ENCODE data around the gene ISM2. TPM values are rescaled to one million over a fixed set of nuclear protein-coding genes. Genes with fewer than 3 reads are reported as not detected.

The ISM2 gene
- polyA plus RNA-seq, 1 of the 3 experiments (the other 2 are of a cell fraction), result 0.20 TPM

DNA sequence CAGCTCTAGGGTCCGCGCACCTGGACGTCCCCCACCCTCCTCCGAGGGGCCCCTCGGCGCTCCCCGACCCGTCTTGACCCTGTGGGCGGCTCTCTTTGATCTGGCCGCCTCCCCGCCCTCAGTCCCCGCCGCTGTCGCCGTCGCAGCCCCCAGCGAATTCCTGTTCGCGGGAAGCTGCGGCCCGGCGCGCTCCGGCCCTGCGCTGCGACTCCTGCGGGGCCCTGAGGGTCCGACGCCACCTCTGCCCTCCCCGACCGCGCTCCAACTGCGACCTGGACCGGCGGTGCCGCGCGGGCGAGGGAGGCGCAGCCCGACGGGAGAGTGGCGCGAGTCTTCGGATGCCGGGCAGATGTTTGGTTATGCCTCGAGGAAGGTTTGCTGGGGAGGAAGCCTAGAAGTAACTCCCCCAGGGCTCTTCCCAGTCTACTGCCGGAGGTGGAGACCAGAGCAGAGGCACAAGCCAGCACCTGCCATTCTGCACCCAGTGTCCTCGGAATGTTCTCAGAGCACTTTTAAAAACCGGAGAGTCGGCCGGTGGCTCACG is 440 bp upstream of the ISM2 start:
- TF ChIP-seq NFIC (IDR thresholded peaks at IDR 0.05; ENCODE audit: borderline replicate concordance), result no peak
- no peak for TF ChIP-seq GABPA (IDR thresholded peaks at IDR 0.05; ENCODE audit: low read depth)
- TF ChIP-seq USF2 (IDR thresholded peaks at IDR 0.05; ENCODE audit: borderline replicate concordance, low read depth, low read length), result no peak
- no peak for TF ChIP-seq FOXJ3 (CRISPR knock-in tag; IDR thresholded peaks at IDR 0.05)
- no peak for TF ChIP-seq YY1 (IDR thresholded peaks at IDR 0.05; ENCODE audit: low read depth)
- TF ChIP-seq, protein P1, sequence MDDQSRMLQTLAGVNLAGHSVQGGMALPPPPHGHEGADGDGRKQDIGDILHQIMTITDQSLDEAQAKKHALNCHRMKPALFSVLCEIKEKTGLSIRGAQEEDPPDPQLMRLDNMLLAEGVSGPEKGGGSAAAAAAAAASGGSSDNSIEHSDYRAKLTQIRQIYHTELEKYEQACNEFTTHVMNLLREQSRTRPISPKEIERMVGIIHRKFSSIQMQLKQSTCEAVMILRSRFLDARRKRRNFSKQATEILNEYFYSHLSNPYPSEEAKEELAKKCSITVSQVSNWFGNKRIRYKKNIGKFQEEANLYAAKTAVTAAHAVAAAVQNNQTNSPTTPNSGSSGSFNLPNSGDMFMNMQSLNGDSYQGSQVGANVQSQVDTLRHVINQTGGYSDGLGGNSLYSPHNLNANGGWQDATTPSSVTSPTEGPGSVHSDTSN (IDR thresholded peaks at IDR 0.05), result no peak
- TF ChIP-seq FOXM1 (IDR thresholded peaks at IDR 0.05; ENCODE audit: low read depth), result no peak
- no peak for TF ChIP-seq TEAD4 (IDR thresholded peaks at IDR 0.05; ENCODE audit: borderline replicate concordance, insufficient read depth)
- TF ChIP-seq MAX (IDR thresholded peaks at IDR 0.05; ENCODE audit: low read depth), result no peak
- H3K4me1 ChIP-seq (ENCODE audit: control insufficient read depth in 1 of 2, insufficient read depth in 2 of 2, low read depth in 1 of 2, low read length in 1 of 2), result peaks cover 0 to 8% of the 10 kb centered on the region in 2 experiments; a peak in 1 of 4 replicates
- no peak for DNase-seq
- no peaks in the 10 kb centered on the region for H3K9me3 ChIP-seq
- CTCF ChIA-PET, result interaction anchor here (1.2 to 1.6 kb wide), 2 partner anchors 39 to 40 kb away, joined by 3 to 4 read pairs; no protein-coding TSS in a partner anchor
- no peaks in the 10 kb centered on the region for H3F3A ChIP-seq (replicated peaks; ENCODE audit: insufficient read depth)
- peak overlapping the region; percentile 47 to 66 for H3K4me3 ChIP-seq (ENCODE audit: low read depth in 2 of 2, low read length in 1 of 2)
- H3K36me3 ChIP-seq (replicated peaks in 1 of 2; ENCODE audit: control insufficient read depth in 1 of 2, insufficient read depth in 2 of 2, low read length in 1 of 2), result no peaks in the 10 kb centered on the region
- H3K27ac ChIP-seq (ENCODE audit: low read depth in 2 of 2, low read length in 1 of 2), result no peak overlapping the region
- 15% methylated on average over 24 of the region's 53 CpGs for whole genome bisulfite sequencing (ENCODE audit: low lambda C conversion rate)
- H3K79me2 ChIP-seq (ENCODE audit: insufficient read depth), result no peaks in the 10 kb centered on the region
- POLR2A ChIA-PET, result interaction anchor here (0.6 kb wide), 1 partner anchor 35 kb away, joined by 3 read pairs; no protein-coding TSS in a partner anchor
- H3K9me2 ChIP-seq, result no peaks in the 10 kb centered on the region
- H4K20me1 ChIP-seq (ENCODE audit: insufficient read depth), result no peaks in the 10 kb centered on the region
- no peak overlapping the region for H3K9ac ChIP-seq
- H3K4me2 ChIP-seq, result peak overlapping the region; percentile 98
- peak overlapping the region; percentile 70; the same call in 1 of the 2 replicates for H2AFZ ChIP-seq (ENCODE audit: low read depth)
- no peaks in the 10 kb centered on the region; the same call in 1 of the 2 replicates for H3K27me3 ChIP-seq (ENCODE audit: insufficient read depth)

DNA sequence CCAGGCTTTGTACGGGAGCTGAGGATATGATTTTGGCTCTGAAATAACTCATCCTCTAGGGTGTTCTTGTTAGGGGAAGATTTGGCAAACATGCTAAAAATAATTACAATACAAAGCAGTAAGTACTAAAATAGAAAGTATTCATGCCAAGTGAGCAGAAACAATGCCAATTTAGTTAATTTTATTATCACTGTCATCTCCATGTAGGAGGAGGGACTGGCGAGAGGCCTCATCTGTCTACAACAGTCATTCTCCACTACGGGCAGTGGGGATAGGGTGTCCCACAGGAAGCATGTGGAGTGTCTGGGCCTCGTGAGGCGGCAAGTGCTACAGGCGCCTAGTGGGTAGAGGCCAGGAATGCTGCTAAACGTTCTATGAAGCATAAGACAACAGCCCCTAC is 3.3 kb downstream of the ISM2 start:
- H3K9ac ChIP-seq, result no peak overlapping the region
- ChIA-PET CTCF (interaction anchor here (1.1 kb wide), 1 partner anchor 21 kb away, joined by 3 read pairs; no protein-coding TSS in a partner anchor), POLR2A (no interaction called here)
- no peaks in the 10 kb centered on the region for H3K9me3 ChIP-seq
- H3K36me3 ChIP-seq (replicated peaks in 1 of 2; ENCODE audit: control insufficient read depth in 1 of 2, insufficient read depth in 2 of 2, low read length in 1 of 2), result no peaks in the 10 kb centered on the region
- H3K4me1 ChIP-seq (ENCODE audit: control insufficient read depth in 1 of 2, insufficient read depth in 2 of 2, low read depth in 1 of 2, low read length in 1 of 2), result peaks cover 0 to 8% of the 10 kb centered on the region in 2 experiments; a peak in 1 of 4 replicates
- DNase-seq, result no peak
- H4K20me1 ChIP-seq (ENCODE audit: insufficient read depth), result no peaks in the 10 kb centered on the region
- H3K9me2 ChIP-seq, result no peaks in the 10 kb centered on the region
- H3F3A ChIP-seq (replicated peaks; ENCODE audit: insufficient read depth), result no peaks in the 10 kb centered on the region
- no peaks in the 10 kb centered on the region; the same call in 1 of the 2 replicates for H3K27me3 ChIP-seq (ENCODE audit: insufficient read depth)
- H3K79me2 ChIP-seq (ENCODE audit: insufficient read depth), result no peaks in the 10 kb centered on the region
- H3K4me3 ChIP-seq (ENCODE audit: low read depth in 2 of 2, low read length in 1 of 2), result no peak overlapping the region
- 81% methylated on average over 7 of the region's 7 CpGs for WGBS (ENCODE audit: low lambda C conversion rate)
- H3K4me2 ChIP-seq, result no peak overlapping the region
- H2AFZ ChIP-seq (ENCODE audit: low read depth), result no peak overlapping the region
- TF ChIP-seq MXI1 (IDR thresholded peaks at IDR 0.05; ENCODE audit: low read depth, low read length) (no peak), FOXM1 (IDR thresholded peaks at IDR 0.05; ENCODE audit: low read depth) (no peak), TAF1 (IDR thresholded peaks at IDR 0.05; ENCODE audit: borderline replicate concordance, low read depth, low read length) (no peak)
- TF ChIP-seq, protein P2, sequence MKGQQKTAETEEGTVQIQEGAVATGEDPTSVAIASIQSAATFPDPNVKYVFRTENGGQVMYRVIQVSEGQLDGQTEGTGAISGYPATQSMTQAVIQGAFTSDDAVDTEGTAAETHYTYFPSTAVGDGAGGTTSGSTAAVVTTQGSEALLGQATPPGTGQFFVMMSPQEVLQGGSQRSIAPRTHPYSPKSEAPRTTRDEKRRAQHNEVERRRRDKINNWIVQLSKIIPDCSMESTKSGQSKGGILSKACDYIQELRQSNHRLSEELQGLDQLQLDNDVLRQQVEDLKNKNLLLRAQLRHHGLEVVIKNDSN (IDR thresholded peaks at IDR 0.05; ENCODE audit: borderline replicate concordance, low read depth), result no peak
- no peak overlapping the region for H3K27ac ChIP-seq (ENCODE audit: low read depth in 2 of 2, low read length in 1 of 2)
